Measurements from ENCODE around the gene DLX1. TPM values are rescaled to one million over a fixed set of nuclear protein-coding genes. Genes with fewer than 3 reads are reported as not detected.

DLX1 gene
- total and polyA plus RNA-seq, 7 experiments from 2014 or later: not detected

- Histone ChIP-seq H3K4me1 (ENCODE audit: control insufficient read depth in 2 of 2, insufficient read depth in 2 of 2, low read length in 2 of 2) (peaks cover 24 to 30% of the 10 kb centered on the region in 2 donors), H3K4me3 (ENCODE audit: low read length) (no peak overlapping the region), H3K27ac (ENCODE audit: low read depth, low read length) (no peak overlapping the region), H3K9me3 (ENCODE audit: control insufficient read depth in 2 of 3, low read length in 3 of 3) (peaks cover 0 to 3% (median 0%) of the 10 kb centered on the region in 3 experiments), H3K36me3 (ENCODE audit: control insufficient read depth in 2 of 3, insufficient read depth in 3 of 3, low read length in 3 of 3) (no peaks in the 10 kb centered on the region), H3K27me3 (ENCODE audit: control insufficient read depth in 2 of 2, insufficient read depth in 2 of 2, low read length in 2 of 2) (peaks cover 58 to 90% of the 10 kb centered on the region in 2 donors)
- CTCF ChIA-PET: interaction anchor here (1.6 kb wide), 1 partner anchor 12 kb away, joined by 4 read pairs; no protein-coding TSS in a partner anchor
- Mint-ChIP-seq H3K27me3 (peaks cover 82 to 91% (median 85%) of the 10 kb centered on the region in 5 donors), H3K4me3 (peak overlapping the region in 6 of 10 donors; percentile 17 to 69 (median 40)), H3K36me3 (peaks cover 0 to 13% (median 0%) of the 10 kb centered on the region in 5 donors), H3K27ac (peak overlapping the region in 7 of 9 donors; percentile 1 to 78 (median 49)), H3K9me3 (peaks cover 0 to 31% (median 5%) of the 10 kb centered on the region in 11 donors), H3K4me1 (peaks cover 10 to 55% (median 37%) of the 10 kb centered on the region in 7 donors)
- intact Hi-C loops (cut with micrococcal nuclease): no loop called here
- DNase-seq (peak in 1 of 9 donors; percentile 2), ATAC-seq (no peak)
- POLR2A ChIA-PET: interaction anchor here (0.7 to 4.2 kb wide), 3 partner anchors 9 to 23 kb away, joined by 3 to 21 read pairs (median 12); no protein-coding TSS in a partner anchor
These were observed 7.6 kb downstream of the DLX1 start for GRCh38 chr2:172092716-172093415.

GRCh38 chr2:172093416-172094293 lies 8.3 kb downstream of the DLX1 start:
- H3K4me3 Mint-ChIP-seq: peak overlapping the region in 9 of 10 donors; percentile 28 to 83 (median 64)
- H3K4me3 ChIP-seq (ENCODE audit: low read length): no peak overlapping the region
- H3K4me1 Mint-ChIP-seq: peaks cover 15 to 51% (median 35%) of the 10 kb centered on the region in 7 donors
- H3K27ac ChIP-seq (ENCODE audit: low read depth, low read length): no peak overlapping the region
- H3K36me3 Mint-ChIP-seq: peaks cover 0 to 9% (median 3%) of the 10 kb centered on the region in 5 donors
- DNase-seq: peak in 2 of 9 donors; percentile 13 to 19
- H3K36me3 ChIP-seq (ENCODE audit: control insufficient read depth in 2 of 3, insufficient read depth in 3 of 3, low read length in 3 of 3): no peaks in the 10 kb centered on the region
- intact Hi-C loops (cut with micrococcal nuclease): loop anchor here in 1 of 2 donors (1.0 kb wide), 1 partner anchor 9 kb away; the partner anchor contains the start of gene DLX2
- peaks cover 0 to 3% (median 0%) of the 10 kb centered on the region in 3 experiments for H3K9me3 ChIP-seq (ENCODE audit: control insufficient read depth in 2 of 3, low read length in 3 of 3)
- peaks cover 79 to 89% (median 82%) of the 10 kb centered on the region in 5 donors for H3K27me3 Mint-ChIP-seq
- no peak for ATAC-seq
- peaks cover 24 to 36% of the 10 kb centered on the region in 2 donors for H3K4me1 ChIP-seq (ENCODE audit: control insufficient read depth in 2 of 2, insufficient read depth in 2 of 2, low read length in 2 of 2)
- ChIA-PET POLR2A (interaction anchor here (1.0 to 4.2 kb wide), 3 partner anchors 7 to 11 kb away, joined by 4 to 21 read pairs (median 10); partner anchors contain the start of gene DLX2), CTCF (interaction anchor here (1.6 kb wide), 1 partner anchor 11 kb away, joined by 4 read pairs; no protein-coding TSS in a partner anchor)
- peaks cover 59 to 90% of the 10 kb centered on the region in 2 donors for H3K27me3 ChIP-seq (ENCODE audit: control insufficient read depth in 2 of 2, insufficient read depth in 2 of 2, low read length in 2 of 2)
- peak overlapping the region in 7 of 9 donors; percentile 1 to 78 (median 44) for H3K27ac Mint-ChIP-seq
- peaks cover 0 to 25% (median 2%) of the 10 kb centered on the region in 11 donors for H3K9me3 Mint-ChIP-seq

- H3K36me3 ChIP-seq (ENCODE audit: control insufficient read depth in 2 of 3, insufficient read depth in 3 of 3, low read length in 3 of 3): no peaks in the 10 kb centered on the region
- intact Hi-C loops (cut with micrococcal nuclease): loop anchor here (1.0 to 5.0 kb wide), 3 partner anchors 8 to 1272 kb away; partner anchors contain the start of gene DLX2 (in 1 of the 2)
- Mint-ChIP-seq H3K4me3 (peak overlapping the region in 9 of 10 donors; percentile 59 to 88 (median 83)), H3K27ac (peak overlapping the region in 3 of 9 donors; percentile 3 to 41 (median 31)), H3K9me3 (peaks cover 0 to 23% (median 2%) of the 10 kb centered on the region in 11 donors), H3K36me3 (peaks cover 0 to 9% (median 4%) of the 10 kb centered on the region in 5 donors), H3K27me3 (peaks cover 76 to 86% (median 78%) of the 10 kb centered on the region in 5 donors), H3K4me1 (peaks cover 17 to 52% (median 37%) of the 10 kb centered on the region in 7 donors)
- ChIA-PET CTCF (interaction anchor here (1.6 kb wide), 1 partner anchor 10 kb away, joined by 4 read pairs; no protein-coding TSS in a partner anchor), POLR2A (interaction anchor here (1.0 to 4.2 kb wide), 3 partner anchors 8 to 12 kb away, joined by 4 to 21 read pairs (median 10); partner anchors contain the start of gene DLX2)
- H3K27me3 ChIP-seq (ENCODE audit: control insufficient read depth in 2 of 2, insufficient read depth in 2 of 2, low read length in 2 of 2): peaks cover 54 to 92% of the 10 kb centered on the region in 2 donors
- no peak overlapping the region for H3K27ac ChIP-seq (ENCODE audit: low read depth, low read length)
- ATAC-seq (no peak), DNase-seq (peak in 1 of 9 donors; percentile 0)
- H3K4me1 ChIP-seq (ENCODE audit: control insufficient read depth in 2 of 2, insufficient read depth in 2 of 2, low read length in 2 of 2): peaks cover 24 to 45% of the 10 kb centered on the region in 2 donors
- peaks cover 0 to 3% (median 0%) of the 10 kb centered on the region in 3 experiments for H3K9me3 ChIP-seq (ENCODE audit: control insufficient read depth in 2 of 3, low read length in 3 of 3)
- H3K4me3 ChIP-seq (ENCODE audit: low read length): peak overlapping the region; percentile 27
These were observed 9.2 kb downstream of the DLX1 start for GRCh38 chr2:172094294-172095145.

GRCh38 chr2:172095146-172095904 lies 10.0 kb downstream of the DLX1 start:
- no peaks in the 10 kb centered on the region for H3K36me3 ChIP-seq (ENCODE audit: control insufficient read depth in 2 of 3, insufficient read depth in 3 of 3, low read length in 3 of 3)
- H3K27me3 ChIP-seq (ENCODE audit: control insufficient read depth in 2 of 2, insufficient read depth in 2 of 2, low read length in 2 of 2): peaks cover 54 to 92% of the 10 kb centered on the region in 2 donors
- H3K9me3 Mint-ChIP-seq: peaks cover 0 to 21% (median 2%) of the 10 kb centered on the region in 11 donors
- intact Hi-C loops (cut with micrococcal nuclease): loop anchor here (1.0 to 5.0 kb wide), 2 partner anchors 9 to 1273 kb away; no protein-coding TSS in a partner anchor
- no peak overlapping the region for H3K27ac ChIP-seq (ENCODE audit: low read depth, low read length)
- ATAC-seq (peak; percentile 89), DNase-seq (peak in 7 of 9 donors; percentile 77 to 86 (median 83))
- ChIA-PET POLR2A (interaction anchor here (0.9 to 2.6 kb wide), 3 partner anchors 8 to 15 kb away, joined by 3 to 10 read pairs (median 3); no protein-coding TSS in a partner anchor), CTCF (interaction anchor here (0.9 to 2.0 kb wide), 3 partner anchors 13 to 619 kb away, joined by 3 to 7 read pairs (median 3); no protein-coding TSS in a partner anchor)
- peak overlapping the region; percentile 27 for H3K4me3 ChIP-seq (ENCODE audit: low read length)
- peaks cover 17 to 50% (median 37%) of the 10 kb centered on the region in 7 donors for H3K4me1 Mint-ChIP-seq
- peaks cover 29 to 52% of the 10 kb centered on the region in 2 donors for H3K4me1 ChIP-seq (ENCODE audit: control insufficient read depth in 2 of 2, insufficient read depth in 2 of 2, low read length in 2 of 2)
- peaks cover 0 to 9% (median 4%) of the 10 kb centered on the region in 5 donors for H3K36me3 Mint-ChIP-seq
- H3K27me3 Mint-ChIP-seq: peaks cover 68 to 86% (median 74%) of the 10 kb centered on the region in 5 donors
- peaks cover 0 to 3% (median 0%) of the 10 kb centered on the region in 3 experiments for H3K9me3 ChIP-seq (ENCODE audit: control insufficient read depth in 2 of 3, low read length in 3 of 3)
- H3K27ac Mint-ChIP-seq: peak overlapping the region in 7 of 9 donors; percentile 34 to 89 (median 78)
- peak overlapping the region; percentile 81 to 88 (median 86) for H3K4me3 Mint-ChIP-seq
